ENCODE data around the gene SPATA31E1.
"Not testable (repeated sequence)": the region's sequence is repeated elsewhere in the genome, so short reads cannot be mapped to it uniquely, and the experiment has no call there.

- not testable (repeated sequence) for TF ChIP-seq CTCF, POLR2A, EP300 (IDR thresholded peaks at IDR 0.05)
Measured at GRCh38 chr9:87937352-87937751, 54.7 kb downstream of the SPATA31E1 start.
